Adrenal gland (tissue), 12 donors: ENCODE data around the gene SPTBN4. TPM values are rescaled to one million over a fixed set of nuclear protein-coding genes. Genes with fewer than 3 reads are reported as not detected.

Experiments used
- DNase-seq, 7 donors: peaks; one replicate each; pipeline ENCODE4 v3.0.0-alpha.2; 2019 to 2020
- H3K27ac ChIP-seq, 5 donors: fragments of 200-600 bp; sonication (generic) in 4 of 5; 1 replicate in 3 of 5; 2 replicates in 2 of 5; pipeline versions ENCODE4 v1.5.1 to v1.8.0; 2016 to 2020; ENCODE audit warnings: mild to moderate bottlenecking in 1 of 5
- H3K27me3 ChIP-seq: fragments of 200-600 bp; 2 replicates; pipeline ENCODE4 v1.8.0; 2021
- H3K36me3 ChIP-seq, 2 donors: fragments of 200-600 bp; replicated peaks in 1 of 2; 1 replicate in 1 of 2; 2 replicates in 1 of 2; pipeline versions ENCODE4 v1.5.1 to v1.8.0; 2018 to 2022
- H3K4me1 ChIP-seq, 2 donors: fragments of 200-600 bp; replicated peaks in 1 of 2; 1 replicate in 1 of 2; 2 replicates in 1 of 2; pipeline versions ENCODE4 v1.5.1 to v1.8.0; 2018 to 2021
- H3K4me3 ChIP-seq, 4 donors: fragments of 200-600 bp; sonication (generic) in 3 of 4; one replicate each; pipeline ENCODE4 v1.5.1; 2016 to 2018
- H3K9me3 ChIP-seq, 3 donors: fragments of 200-600 bp; sonication (generic) in 1 of 3; replicated peaks in 1 of 3; 1 replicate in 2 of 3; 2 replicates in 1 of 3; pipeline versions ENCODE4 v1.5.1 to v1.8.0; 2016 to 2021
- POLR2A ChIP-seq, 2 donors: fragments of 450-650 bp; IDR thresholded peaks; one replicate each; pipeline ENCODE4 v1.6.1; 2017; ENCODE audit warnings: antibody characterized with exemption in 2 of 2, mild to moderate bottlenecking in 2 of 2, moderate library complexity in 1 of 2
- WGBS, 4 donors: extraction: QIAGEN DNeasy Blood & Tissue Kit in 2 of 4; methylation state at CpG; one replicate each; pipeline versions ENCODE4 v1.1.5 to v1.1.7; 2013 to 2017; 5-methylcytosine and 5-hydroxymethylcytosine counted together
- intact Hi-C, 2 donors: fragments of 100-400 bp; cut with DNase I; formaldehyde crosslinking; loops; one replicate each; pipeline versions ENCODE4 v1.14.1 to v1.15.0; 2022 to 2023
- polyA plus RNA-seq, 3 donors: library from polyadenylated mRNA; stranded (reverse); fragments of 200-250 nt in 2 of 3; fragments of 350-450 nt in 1 of 3; fragmentation: Illumina TruSeq in 1 of 3; extraction: RNeasy Lipid Tissue Mini Kit (QIAGEN cat#74804) in 1 of 3; gene quantifications; one replicate each; pipeline ENCODE4 v1.2.3, GENCODE V29; 2013 to 2014
- total RNA-seq, 9 donors: library from RNA; depleted of rRNA in 4 of 9; stranded (reverse); fragments of >200 nt in 4 of 9; fragments of 120-200 nt in 1 of 9; fragmentation: NEBNext Ultra II Directional in 1 of 9; extraction: Animal tissue kit (Norgen Biotek cat#: 25700) in 1 of 9; gene quantifications; one replicate each; pipeline versions ENCODE4 v1.1.0 to v1.2.4, GENCODE V29; 2013 to 2023
- TF ChIP-seq, protein P1 (sequence below), 6 experiments: fragments of 450-650 bp in 4 of 6; fragments of 200-600 bp in 2 of 6; sonication (generic) in 1 of 6; IDR thresholded peaks; 1 replicate in 5 of 6; 2 replicates in 1 of 6; pipeline versions ENCODE4 v1.5.1 to v1.8.0; 2016 to 2021; ENCODE audit warnings: antibody characterized with exemption in 6 of 6, mild to moderate bottlenecking in 2 of 6, moderate library complexity in 1 of 6
- donor health status: healthy with polysubstance abuse.
- donor health status: Bipolar disorder and iron deficiency.
- donor health status: DM: yes; HTN: yes; CAD: no.
- donor health status: DM: no; HTN: no; CAD: no.
- donor health status: DM: no; HTN: no; CAD: no.
- donor health status: DM: yes; HTN: yes; CAD: no.

SPTBN4 gene
- total and polyA plus RNA-seq, 12 donors = 0.91 to 46.7 (median 3.3) TPM

DNA sequence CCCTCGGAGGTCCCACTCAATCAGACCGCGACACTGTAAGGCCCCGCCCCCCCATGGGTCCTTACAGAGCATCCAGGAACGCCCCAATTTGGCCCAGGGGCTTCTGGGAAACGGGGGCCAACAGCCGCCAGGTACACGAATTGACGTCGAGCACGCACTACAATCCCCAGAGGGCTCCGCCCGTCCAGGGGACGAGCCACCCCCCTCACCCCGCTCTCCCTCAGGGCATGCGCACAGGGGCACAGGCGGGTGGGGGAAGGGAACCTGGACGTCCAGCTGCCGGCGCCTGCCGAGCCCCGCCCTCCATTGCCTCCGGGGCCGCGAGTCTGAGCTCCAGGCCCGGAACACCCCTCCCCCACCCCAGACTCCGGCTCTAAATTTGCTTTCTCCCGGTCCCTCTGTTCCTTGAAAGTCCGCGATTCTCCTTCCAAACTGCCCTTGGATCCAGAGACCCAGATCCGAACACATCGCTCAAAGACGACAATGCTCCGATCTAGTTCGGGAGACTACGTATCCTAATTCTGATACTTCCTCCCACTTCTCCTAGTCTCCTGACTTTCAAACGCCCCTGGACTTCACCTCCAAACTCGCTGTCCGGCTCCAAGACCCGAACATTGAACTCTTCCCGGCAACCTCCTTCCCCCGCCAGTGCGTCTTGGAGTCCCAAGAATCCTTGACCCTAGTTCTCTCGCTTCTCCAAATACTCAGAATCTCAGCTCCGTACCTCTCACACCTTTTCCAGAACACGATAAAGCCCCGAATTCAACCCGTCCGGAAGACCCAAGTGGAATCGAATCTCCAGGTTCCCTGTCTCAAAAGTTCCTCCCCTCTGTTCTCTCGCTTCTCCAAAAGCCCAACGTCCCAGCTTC is 23.4 kb upstream of the SPTBN4 start:
- TF ChIP-seq, protein P1, sequence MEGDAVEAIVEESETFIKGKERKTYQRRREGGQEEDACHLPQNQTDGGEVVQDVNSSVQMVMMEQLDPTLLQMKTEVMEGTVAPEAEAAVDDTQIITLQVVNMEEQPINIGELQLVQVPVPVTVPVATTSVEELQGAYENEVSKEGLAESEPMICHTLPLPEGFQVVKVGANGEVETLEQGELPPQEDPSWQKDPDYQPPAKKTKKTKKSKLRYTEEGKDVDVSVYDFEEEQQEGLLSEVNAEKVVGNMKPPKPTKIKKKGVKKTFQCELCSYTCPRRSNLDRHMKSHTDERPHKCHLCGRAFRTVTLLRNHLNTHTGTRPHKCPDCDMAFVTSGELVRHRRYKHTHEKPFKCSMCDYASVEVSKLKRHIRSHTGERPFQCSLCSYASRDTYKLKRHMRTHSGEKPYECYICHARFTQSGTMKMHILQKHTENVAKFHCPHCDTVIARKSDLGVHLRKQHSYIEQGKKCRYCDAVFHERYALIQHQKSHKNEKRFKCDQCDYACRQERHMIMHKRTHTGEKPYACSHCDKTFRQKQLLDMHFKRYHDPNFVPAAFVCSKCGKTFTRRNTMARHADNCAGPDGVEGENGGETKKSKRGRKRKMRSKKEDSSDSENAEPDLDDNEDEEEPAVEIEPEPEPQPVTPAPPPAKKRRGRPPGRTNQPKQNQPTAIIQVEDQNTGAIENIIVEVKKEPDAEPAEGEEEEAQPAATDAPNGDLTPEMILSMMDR (IDR thresholded peaks at IDR 0.05) = no peak
- TF ChIP-seq POLR2A (IDR thresholded peaks at IDR 0.05) = peak in 1 of 2 donors; percentile 70
- Histone ChIP-seq H3K27me3 (no peaks in the 10 kb centered on the region), H3K9me3 (no peaks in the 10 kb centered on the region), H3K4me3 (peak overlapping the region; percentile 53 to 94 (median 78)), H3K27ac (peak overlapping the region; percentile 80 to 99 (median 94)), H3K36me3 (peaks cover 0 to 27% of the 10 kb centered on the region in 2 donors), H3K4me1 (peaks cover 10 to 19% of the 10 kb centered on the region in 2 donors)
- peak; percentile 100 for DNase-seq
- intact Hi-C loops = no loop called here
- 0 to 1% (median 0%) methylated on average over 24 to 52 of the region's 52 CpGs for WGBS, 4 donors

- H3K36me3 ChIP-seq = peaks cover 0 to 31% of the 10 kb centered on the region in 2 donors
- H3K4me3 ChIP-seq = peak within 1 kb of the TSS; percentile 75 to 94 (median 86)
- peak within 1 kb of the TSS; percentile 80 to 99 (median 94) for H3K27ac ChIP-seq
- DNase-seq = peak; percentile 97 to 99 (median 98)
- 0 to 2% (median 0%) methylated on average over 3 to 72 of the region's 72 CpGs for WGBS, 4 donors
- intact Hi-C loops = no loop called here
- TF ChIP-seq POLR2A (IDR thresholded peaks at IDR 0.05) = peak; percentile 81 to 95
- TF ChIP-seq, protein P1 (IDR thresholded peaks at IDR 0.05) = no peak
- no peaks in the 10 kb centered on the region for H3K27me3 ChIP-seq
- H3K9me3 ChIP-seq = no peaks in the 10 kb centered on the region
- H3K4me1 ChIP-seq = peaks cover 10 to 19% of the 10 kb centered on the region in 2 donors
Observed at GRCh38 chr19:40444000-40444824, 22.6 kb upstream of the SPTBN4 start, which contains the start of gene SERTAD3. Gene SERTAD3, minus strand, starts transcription at chr19:40444335. Its CDS starts 2,255 bp downstream, at chr19:40442080.

DNA sequence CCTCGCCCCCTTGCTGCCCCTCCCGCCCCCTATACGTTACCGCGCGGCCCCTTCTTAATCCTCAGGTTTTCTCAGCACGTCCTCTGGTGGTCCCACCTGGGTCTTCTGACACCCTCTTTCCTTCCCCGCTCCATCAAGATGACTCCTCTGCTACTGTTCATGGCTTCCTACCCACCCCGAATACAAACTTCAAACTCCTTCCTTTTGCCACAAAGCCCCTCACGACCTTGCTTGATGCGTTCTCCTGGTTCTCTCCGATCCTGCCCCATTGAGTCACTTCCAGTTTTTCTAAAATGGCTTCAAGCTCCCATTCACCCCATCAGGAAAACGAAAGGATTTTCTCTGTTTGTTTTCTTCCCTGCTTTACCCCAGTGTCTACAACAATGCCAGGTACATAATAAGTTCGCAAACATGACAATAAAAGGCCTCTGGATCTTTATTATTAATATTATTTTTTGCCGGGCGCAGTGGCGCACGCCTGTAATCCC is 21.9 kb upstream of the SPTBN4 start:
- H3K27ac ChIP-seq = peak overlapping the region; percentile 80 to 99 (median 94)
- no peak for DNase-seq
- H3K27me3 ChIP-seq = no peaks in the 10 kb centered on the region
- intact Hi-C loops = no loop called here
- H3K36me3 ChIP-seq = peaks cover 0 to 31% of the 10 kb centered on the region in 2 donors
- no peaks in the 10 kb centered on the region for H3K9me3 ChIP-seq
- 15 to 24% (median 18%) methylated on average over 11 to 18 of the region's 18 CpGs for WGBS, 4 donors
- H3K4me3 ChIP-seq = peak overlapping the region in 3 of 4 donors; percentile 75 to 94 (median 91)
- no peak for TF ChIP-seq POLR2A (IDR thresholded peaks at IDR 0.05)
- TF ChIP-seq, protein P1 (IDR thresholded peaks at IDR 0.05) = no peak
- H3K4me1 ChIP-seq = peaks cover 10 to 19% of the 10 kb centered on the region in 2 donors
